PFSK-1 (cell line): ENCODE data around the gene CD300LB. TPM values are rescaled to one million over a fixed set of nuclear protein-coding genes. Genes with fewer than 3 reads are reported as not detected.

Experiments used
- FOXP2 ChIP-seq: optimal IDR thresholded peaks from 2 replicates; pipeline ENCODE3; 2011; ENCODE audit warnings: borderline replicate concordance, control low read depth, inconsistent platforms; ENCODE audit not compliant: insufficient read depth; ENCODE audit errors: extremely low read length, extremely low read depth
- POLR2AphosphoS5 ChIP-seq: IDR thresholded peaks from 2 replicates; pipeline ENCODE4 v1.6.1; 2012; ENCODE audit warnings: low read depth, mild to moderate bottlenecking, control low read depth, low read length, moderate library complexity
- SIN3A ChIP-seq: IDR thresholded peaks from 2 replicates; pipeline ENCODE4 v1.6.1; 2012; ENCODE audit warnings: mild to moderate bottlenecking, low read length, moderate library complexity, borderline replicate concordance; ENCODE audit not compliant: insufficient read depth
- TAF1 ChIP-seq: IDR thresholded peaks from 2 replicates; pipeline ENCODE4 v1.6.1; 2012; ENCODE audit warnings: low read length, control low read depth, borderline replicate concordance; ENCODE audit not compliant: insufficient read depth
- polyA plus RNA-seq: library from polyadenylated mRNA; unstranded; fragments of >200 nt; gene quantifications from one replicate; pipeline ENCODE4 v1.2.1, GENCODE V29; 2012; ENCODE audit warnings: low read depth, missing spikeins; ENCODE audit not compliant: insufficient read length
- TF ChIP-seq, protein P1 (sequence below), 2 experiments: IDR thresholded peaks; 2 replicates each; pipeline versions ENCODE4 v1.6.1 to v1.8.0; 2011 to 2012; ENCODE audit warnings: low read depth in 2 of 2, low read length in 2 of 2, control low read depth in 1 of 2, inconsistent platforms in 1 of 2, mild to moderate bottlenecking in 1 of 2, moderate library complexity in 1 of 2; ENCODE audit not compliant: insufficient read depth in 1 of 2

Gene CD300LB
- not detected for polyA plus RNA-seq

- no peak for TF ChIP-seq SIN3A
- TF ChIP-seq TAF1, result no peak
- TF ChIP-seq POLR2AphosphoS5, result no peak
- TF ChIP-seq FOXP2, result no peak
Measured at GRCh38 chr17:74531231-74531761, at the start of gene CD300LB. Gene CD300LB (minus strand): TSS chr17:74531475. CDS start chr17:74531350, 125 bp downstream.

DNA sequence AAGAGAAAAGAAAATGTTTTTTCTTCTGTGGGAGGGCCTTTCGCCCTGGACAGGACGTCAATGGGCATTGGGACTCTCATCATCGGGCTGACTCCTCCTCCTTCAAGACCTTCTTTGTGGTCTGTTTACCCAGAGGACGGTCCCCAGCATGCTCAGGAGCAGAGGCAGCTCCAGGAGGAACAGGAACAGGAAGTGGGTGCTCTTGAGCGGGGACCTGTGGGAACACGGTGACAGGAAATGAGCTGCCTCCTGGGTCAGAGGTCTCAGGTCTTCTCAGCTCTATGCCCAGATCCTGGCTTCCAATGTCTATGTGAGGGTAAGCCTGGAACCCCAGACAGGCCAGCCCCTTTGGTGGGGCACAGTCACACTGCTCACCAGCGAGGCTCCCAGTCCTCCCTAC, 48.6 kb upstream of the CD300LB start:
- TF ChIP-seq TAF1 (no peak), POLR2AphosphoS5 (no peak)
- TF ChIP-seq, protein P1, sequence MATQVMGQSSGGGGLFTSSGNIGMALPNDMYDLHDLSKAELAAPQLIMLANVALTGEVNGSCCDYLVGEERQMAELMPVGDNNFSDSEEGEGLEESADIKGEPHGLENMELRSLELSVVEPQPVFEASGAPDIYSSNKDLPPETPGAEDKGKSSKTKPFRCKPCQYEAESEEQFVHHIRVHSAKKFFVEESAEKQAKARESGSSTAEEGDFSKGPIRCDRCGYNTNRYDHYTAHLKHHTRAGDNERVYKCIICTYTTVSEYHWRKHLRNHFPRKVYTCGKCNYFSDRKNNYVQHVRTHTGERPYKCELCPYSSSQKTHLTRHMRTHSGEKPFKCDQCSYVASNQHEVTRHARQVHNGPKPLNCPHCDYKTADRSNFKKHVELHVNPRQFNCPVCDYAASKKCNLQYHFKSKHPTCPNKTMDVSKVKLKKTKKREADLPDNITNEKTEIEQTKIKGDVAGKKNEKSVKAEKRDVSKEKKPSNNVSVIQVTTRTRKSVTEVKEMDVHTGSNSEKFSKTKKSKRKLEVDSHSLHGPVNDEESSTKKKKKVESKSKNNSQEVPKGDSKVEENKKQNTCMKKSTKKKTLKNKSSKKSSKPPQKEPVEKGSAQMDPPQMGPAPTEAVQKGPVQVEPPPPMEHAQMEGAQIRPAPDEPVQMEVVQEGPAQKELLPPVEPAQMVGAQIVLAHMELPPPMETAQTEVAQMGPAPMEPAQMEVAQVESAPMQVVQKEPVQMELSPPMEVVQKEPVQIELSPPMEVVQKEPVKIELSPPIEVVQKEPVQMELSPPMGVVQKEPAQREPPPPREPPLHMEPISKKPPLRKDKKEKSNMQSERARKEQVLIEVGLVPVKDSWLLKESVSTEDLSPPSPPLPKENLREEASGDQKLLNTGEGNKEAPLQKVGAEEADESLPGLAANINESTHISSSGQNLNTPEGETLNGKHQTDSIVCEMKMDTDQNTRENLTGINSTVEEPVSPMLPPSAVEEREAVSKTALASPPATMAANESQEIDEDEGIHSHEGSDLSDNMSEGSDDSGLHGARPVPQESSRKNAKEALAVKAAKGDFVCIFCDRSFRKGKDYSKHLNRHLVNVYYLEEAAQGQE (IDR thresholded peaks at IDR 0.05; ENCODE audit: insufficient read depth in 1 of 2, low read depth in 2 of 2, low read length in 2 of 2), result no peak

GRCh38 chr17:74578979-74579378, 47.7 kb upstream of the CD300LB start:
- no peak for TF ChIP-seq FOXP2
- TF ChIP-seq, protein P1 (IDR thresholded peaks at IDR 0.05; ENCODE audit: insufficient read depth in 1 of 2, low read depth in 2 of 2, low read length in 2 of 2), result no peak
- no peak for TF ChIP-seq TAF1
- no peak for TF ChIP-seq POLR2AphosphoS5
- TF ChIP-seq SIN3A, result no peak

DNA sequence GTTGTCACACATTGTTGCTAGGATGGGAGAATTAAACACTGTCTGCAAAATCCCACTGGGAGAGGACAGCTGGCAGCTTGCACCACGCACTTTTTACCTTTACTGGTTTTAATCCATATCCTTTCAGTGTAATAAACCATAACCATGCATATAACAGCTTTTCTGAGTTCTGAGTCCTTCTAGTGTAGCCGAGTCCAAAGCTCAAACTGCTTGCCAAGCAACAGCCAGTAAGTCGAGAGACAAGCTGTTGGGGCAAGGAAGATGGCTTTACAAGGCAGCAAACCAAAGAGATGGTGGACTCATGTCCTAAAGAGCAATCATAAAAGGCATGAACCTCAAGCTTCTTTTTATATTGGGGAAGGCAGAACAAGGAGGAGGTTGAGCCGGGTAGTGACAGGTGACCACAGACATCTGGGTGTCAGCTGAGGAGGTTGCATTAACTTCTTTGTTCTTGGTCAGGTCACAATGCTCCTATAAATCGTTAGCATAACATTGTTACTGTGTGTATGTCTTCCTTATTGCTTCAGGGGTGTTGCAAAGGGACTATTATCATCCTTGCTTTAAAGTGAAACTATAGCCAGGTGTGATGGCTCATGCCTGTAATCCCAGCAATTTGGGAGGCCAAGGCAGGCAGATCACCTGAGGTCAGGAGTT, 43.3 kb upstream of the CD300LB start:
- TF ChIP-seq SIN3A (no peak), TAF1 (no peak), POLR2AphosphoS5 (no peak), FOXP2 (no peak)
- TF ChIP-seq, protein P1 (IDR thresholded peaks at IDR 0.05; ENCODE audit: insufficient read depth in 1 of 2, low read depth in 2 of 2, low read length in 2 of 2), result no peak

- TF ChIP-seq POLR2AphosphoS5, result no peak
- no peak for TF ChIP-seq FOXP2
- TF ChIP-seq SIN3A, result no peak
- TF ChIP-seq, protein P1 (IDR thresholded peaks at IDR 0.05; ENCODE audit: insufficient read depth in 1 of 2, low read depth in 2 of 2, low read length in 2 of 2), result no peak
- TF ChIP-seq TAF1, result no peak
Measured at GRCh38 chr17:74573169-74573568, 41.9 kb upstream of the CD300LB start.
